GM19035 (cell line): ENCODE data around the gene MAP3K2.
"Not testable (repeated sequence)": the region's sequence is repeated elsewhere in the genome, so short reads cannot be mapped to it uniquely, and the experiment has no call there.

Experiments used
- ATAC-seq: cut with Tn5 transposase; IDR thresholded peaks from one replicate; pipeline ENCODE4 v1.9.1; 2021; ENCODE audit not compliant: unreplicated experiment

The MAP3K2 gene

DNA sequence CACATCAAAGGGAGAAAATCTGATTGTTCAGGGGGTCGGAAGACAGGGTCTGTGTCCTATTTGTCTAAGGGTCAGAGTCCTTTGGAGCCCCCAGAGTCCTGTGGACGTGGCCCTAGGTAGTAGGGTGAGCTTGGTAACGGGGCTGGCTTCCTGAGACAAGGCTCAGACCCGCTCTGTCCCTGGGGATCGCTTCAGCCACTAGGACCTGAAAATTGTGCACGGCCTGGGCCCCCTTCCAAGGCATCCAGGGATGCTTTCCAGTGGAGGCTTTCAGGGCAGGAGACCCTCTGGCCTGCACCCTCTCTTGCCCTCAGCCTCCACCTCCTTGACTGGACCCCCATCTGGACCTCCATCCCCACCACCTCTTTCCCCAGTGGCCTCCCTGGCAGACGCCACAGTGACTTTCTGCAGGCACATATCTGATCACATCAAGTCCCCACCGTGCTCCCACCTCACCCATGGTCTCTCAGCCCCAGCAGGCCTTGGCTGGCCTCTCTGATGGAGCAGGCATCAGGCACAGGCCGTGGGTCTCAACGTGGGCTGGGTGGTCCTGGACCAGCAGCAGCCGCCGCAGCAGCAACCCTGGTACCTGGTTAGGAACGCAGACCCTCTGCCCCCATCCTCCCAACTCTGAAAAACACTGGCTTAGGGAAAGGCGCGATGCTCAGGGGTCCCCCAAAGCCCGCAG is 34.2 kb upstream of the MAP3K2 start:
- ATAC-seq, result no peak

DNA sequence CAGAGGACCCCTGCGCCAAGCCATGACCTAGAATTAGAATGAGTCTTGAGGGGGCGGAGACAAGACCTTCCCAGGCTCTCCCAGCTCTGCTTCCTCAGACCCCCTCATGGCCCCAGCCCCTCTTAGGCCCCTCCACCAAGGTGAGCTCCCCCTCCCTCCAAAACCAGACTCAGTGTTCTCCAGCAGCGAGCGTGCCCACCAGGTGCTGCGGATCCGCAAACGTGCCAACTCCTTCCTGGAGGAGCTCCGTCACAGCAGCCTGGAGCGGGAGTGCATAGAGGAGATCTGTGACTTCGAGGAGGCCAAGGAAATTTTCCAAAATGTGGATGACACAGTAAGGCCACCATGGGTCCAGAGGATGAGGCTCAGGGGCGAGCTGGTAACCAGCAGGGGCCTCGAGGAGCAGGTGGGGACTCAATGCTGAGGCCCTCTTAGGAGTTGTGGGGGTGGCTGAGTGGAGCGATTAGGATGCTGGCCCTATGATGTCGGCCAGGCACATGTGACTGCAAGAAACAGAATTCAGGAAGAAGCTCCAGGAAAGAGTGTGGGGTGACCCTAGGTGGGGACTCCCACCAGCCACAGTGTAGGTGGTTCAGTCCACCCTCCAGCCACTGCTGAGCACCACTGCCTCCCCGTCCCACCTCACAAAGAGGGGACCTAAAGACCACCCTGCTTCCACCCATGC is 33.5 kb upstream of the MAP3K2 start:
- no peak for ATAC-seq

DNA sequence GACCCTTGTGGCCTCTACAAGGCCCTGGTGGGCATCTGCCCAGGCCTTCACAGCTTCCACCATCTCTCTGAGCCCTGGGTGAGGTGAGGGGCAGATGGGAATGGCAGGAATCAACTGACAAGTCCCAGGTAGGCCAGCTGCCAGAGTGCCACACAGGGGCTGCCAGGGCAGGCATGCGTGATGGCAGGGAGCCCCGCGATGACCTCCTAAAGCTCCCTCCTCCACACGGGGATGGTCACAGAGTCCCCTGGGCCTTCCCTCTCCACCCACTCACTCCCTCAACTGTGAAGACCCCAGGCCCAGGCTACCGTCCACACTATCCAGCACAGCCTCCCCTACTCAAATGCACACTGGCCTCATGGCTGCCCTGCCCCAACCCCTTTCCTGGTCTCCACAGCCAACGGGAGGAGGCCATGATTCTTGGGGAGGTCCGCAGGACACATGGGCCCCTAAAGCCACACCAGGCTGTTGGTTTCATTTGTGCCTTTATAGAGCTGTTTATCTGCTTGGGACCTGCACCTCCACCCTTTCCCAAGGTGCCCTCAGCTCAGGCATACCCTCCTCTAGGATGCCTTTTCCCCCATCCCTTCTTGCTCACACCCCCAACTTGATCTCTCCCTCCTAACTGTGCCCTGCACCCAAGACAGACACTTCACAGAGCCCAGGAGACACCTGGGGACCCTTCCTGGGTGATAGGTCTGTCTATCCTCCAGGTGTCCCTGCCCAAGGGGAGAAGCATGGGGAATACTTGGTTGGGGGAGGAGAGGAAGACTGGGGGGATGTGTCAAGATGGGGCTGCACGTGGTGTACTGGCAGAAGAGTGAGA is 32.5 kb upstream of the MAP3K2 start:
- ATAC-seq, result no peak

DNA sequence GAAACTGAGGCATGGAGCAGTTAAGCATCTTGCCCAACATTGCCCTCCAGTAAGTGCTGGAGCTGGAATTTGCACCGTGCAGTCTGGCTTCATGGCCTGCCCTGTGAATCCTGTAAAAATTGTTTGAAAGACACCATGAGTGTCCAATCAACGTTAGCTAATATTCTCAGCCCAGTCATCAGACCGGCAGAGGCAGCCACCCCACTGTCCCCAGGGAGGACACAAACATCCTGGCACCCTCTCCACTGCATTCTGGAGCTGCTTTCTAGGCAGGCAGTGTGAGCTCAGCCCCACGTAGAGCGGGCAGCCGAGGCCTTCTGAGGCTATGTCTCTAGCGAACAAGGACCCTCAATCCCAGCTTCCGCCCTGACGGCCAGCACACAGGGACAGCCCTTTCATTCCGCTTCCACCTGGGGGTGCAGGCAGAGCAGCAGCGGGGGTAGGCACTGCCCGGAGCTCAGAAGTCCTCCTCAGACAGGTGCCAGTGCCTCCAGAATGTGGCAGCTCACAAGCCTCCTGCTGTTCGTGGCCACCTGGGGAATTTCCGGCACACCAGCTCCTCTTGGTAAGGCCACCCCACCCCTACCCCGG is 31.8 kb upstream of the MAP3K2 start:
- ATAC-seq, result no peak

DNA sequence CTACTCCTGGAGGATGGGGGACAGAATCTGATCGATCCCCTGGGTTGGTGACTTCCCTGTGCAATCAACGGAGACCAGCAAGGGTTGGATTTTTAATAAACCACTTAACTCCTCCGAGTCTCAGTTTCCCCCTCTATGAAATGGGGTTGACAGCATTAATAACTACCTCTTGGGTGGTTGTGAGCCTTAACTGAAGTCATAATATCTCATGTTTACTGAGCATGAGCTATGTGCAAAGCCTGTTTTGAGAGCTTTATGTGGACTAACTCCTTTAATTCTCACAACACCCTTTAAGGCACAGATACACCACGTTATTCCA is 31.3 kb upstream of the MAP3K2 start:
- no peak for ATAC-seq

DNA sequence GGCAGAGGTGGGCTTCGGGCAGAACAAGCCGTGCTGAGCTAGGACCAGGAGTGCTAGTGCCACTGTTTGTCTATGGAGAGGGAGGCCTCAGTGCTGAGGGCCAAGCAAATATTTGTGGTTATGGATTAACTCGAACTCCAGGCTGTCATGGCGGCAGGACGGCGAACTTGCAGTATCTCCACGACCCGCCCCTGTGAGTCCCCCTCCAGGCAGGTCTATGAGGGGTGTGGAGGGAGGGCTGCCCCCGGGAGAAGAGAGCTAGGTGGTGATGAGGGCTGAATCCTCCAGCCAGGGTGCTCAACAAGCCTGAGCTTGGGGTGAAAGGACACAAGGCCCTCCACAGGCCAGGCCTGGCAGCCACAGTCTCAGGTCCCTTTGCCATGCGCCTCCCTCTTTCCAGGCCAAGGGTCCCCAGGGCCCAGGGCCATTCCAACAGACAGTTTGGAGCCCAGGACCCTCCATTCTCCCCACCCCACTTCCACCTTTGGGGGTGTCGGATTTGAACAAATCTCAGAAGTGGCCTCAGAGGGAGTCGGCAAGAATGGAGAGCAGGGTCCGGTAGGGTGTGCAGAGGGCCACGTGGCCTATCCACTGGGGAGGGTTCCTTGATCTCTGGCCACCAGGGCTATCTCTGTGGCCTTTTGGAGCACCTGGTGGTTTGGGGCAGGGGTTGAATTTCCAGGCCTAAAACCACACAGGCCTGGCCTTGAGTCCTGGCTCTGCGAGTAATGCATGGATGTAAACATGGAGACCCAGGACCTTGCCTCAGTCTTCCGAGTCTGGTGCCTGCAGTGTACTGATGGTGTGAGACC is 30.7 kb upstream of the MAP3K2 start, which contains the start of gene PROC:
Gene PROC (plus strand): TSS at position 128 of the 812 bp plus-strand sequence. CDS start 1,516 bp downstream, outside the sequence.
- no peak for ATAC-seq

DNA sequence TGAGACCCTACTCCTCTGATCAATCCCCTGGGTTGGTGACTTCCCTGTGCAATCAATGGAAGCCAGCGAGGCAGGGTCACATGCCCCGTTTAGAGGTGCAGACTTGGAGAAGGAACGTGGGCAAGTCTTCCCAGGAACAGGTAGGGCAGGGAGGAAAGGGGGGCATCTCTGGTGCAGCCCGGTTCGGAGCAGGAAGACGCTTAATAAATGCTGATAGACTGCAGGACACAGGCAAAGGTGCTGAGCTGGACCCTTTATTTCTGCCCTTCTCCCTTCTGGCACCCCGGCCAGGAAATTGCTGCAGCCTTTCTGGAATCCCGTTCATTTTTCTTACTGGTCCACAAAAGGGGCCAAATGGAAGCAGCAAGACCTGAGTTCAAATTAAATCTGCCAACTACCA is 29.6 kb upstream of the MAP3K2 start:
- ATAC-seq, result no peak

DNA sequence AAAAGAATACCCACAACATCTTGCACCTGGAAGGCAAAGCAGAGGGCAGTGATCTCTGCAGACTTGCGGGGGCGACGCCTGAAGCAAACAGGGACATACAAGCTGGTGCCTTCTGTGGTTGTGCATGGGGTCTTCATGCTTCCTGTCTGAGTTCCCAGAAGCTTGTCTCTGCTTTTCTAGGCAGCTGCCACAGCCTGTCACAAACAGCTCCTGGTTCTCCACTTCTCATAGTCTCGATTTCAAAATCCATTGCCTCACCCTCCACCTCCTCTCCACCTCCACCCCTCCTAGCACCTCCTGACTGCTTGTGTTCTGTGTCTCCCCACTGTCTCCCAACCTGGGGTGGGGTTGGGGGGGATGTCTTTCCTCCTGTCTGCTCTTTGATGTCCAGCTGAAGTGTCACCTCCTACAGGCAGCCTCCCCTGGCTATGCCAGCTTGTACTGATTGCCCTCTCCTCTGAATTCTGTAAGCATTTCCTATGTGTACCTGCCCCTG is 28.8 kb upstream of the MAP3K2 start:
- peak; percentile 9 for ATAC-seq

DNA sequence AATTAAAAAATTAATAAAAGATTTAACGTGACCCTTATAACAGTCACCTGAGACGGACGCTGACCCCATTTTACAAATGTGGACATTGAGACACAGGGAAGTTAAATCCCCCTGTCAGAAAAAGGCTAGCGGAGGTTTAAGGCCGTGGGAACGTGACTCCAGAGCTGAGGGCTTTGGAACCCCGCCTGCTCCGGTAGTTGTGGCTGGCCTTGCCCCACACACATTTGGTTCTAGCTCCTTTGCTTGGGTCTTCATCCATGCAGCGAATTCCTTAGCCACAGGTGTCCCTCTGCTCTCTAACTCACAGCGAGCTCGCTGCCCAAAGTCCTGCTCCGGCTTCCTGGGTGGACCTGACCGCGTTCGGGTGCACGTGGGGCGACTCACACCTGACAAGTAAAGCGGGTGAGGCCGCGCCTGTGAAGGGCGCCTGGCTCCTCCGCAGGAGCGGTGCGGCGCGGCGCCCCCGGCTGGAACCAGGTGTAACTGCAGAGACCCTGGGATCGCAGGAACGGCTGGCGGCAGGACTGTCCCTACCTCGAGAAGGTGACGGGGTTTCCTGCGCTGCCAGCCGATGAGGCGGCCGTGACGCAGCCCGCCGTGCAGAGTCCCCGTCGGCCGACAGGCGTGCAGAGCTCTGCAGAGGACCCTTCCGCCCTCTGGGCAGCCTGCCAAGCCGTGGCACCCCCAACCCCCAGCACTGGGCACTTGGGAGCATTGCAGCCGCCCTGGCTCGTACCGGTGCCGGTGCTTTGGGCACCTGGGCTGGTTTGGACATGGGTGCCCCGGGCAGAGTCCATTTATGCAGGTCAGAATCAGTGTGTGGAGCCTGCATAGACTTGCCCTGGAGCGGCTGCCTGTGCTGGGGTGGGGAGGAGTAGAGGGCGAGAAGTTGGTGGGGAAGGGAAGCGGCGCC is 28.1 kb upstream of the MAP3K2 start:
- peak; percentile 58 for ATAC-seq

DNA sequence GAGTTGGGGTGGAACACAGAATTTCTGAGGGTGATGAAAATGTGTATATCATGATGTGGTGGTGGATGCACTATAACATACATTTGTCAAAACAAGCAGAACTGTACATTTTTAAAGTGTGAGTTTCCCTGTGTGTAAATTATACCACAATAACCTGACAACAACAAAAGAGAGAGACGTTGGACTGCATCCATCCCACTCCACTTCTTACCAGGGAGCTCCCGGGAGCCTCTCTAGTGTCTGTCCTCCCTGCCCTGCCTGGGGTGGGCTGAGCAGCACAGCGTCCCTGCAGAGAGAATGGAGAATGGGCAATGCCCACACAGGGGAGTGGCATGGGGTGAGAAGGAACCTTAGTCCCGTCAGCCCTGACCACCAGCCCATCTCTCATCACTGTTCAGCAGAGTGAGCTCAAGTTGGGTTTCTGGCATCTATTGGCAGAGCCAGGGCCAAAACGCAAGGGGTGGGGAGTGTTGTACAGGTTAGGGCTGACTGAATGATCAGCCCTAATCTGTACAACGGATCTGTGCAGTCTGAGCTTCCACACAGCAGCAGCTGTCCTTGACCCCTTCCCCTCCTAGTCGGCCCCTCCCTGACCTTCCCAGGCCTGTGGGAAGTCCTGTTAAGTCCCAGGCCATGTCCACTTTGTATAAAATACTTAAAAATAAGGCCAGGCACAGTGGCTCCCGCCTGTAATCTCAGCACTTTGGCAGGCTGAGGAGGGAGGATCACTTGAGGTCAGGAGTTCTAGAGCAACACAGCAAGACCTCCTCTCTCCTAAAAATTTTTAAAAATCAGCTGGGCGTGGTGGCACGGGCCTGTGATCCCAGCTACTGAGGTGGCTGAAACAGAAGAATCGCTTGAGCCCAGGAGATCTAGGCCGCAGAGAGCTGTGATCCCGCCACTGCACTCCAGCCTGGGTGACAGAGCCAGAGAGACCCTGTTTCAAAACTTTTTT is 27.1 kb upstream of the MAP3K2 start:
- ATAC-seq, result no peak

DNA sequence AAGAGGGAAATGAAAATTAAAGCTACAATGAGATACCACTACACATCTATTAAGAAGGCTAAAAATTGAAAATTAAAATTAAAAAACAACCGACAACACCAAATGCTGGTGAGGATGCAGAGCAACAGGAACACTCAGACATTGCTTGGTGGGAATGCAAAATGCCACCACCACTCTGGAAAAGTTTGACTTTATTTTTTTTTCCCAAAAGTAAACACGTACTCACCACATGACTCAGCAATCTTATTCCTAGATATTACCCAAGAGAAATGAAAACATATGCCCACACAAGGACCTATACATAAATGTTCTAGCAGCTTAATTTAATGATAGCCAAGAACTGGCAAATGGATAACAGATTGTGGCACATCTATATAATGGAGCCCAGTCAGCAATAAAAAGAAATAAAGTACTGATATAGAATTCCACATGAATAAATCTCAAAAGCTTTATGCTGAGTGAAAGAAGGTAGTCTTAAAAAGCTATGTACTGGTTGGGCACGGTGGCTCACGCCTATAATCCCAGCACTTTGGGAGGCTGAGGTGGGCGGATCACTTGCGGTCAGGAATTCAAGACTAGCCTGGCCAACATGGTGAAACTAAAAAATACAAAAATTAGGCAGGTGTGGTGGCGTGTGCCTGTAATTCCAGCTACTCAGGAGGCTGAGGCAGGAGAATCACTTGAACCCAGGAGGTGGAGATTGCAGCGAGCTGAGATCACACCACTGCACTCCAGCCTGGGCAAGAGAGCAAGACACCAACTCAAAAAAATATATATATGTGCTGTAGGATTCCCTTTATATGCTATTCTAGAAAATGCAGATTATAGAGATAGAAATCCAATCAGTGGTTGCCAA is 26.2 kb upstream of the MAP3K2 start:
- no peak for ATAC-seq

DNA sequence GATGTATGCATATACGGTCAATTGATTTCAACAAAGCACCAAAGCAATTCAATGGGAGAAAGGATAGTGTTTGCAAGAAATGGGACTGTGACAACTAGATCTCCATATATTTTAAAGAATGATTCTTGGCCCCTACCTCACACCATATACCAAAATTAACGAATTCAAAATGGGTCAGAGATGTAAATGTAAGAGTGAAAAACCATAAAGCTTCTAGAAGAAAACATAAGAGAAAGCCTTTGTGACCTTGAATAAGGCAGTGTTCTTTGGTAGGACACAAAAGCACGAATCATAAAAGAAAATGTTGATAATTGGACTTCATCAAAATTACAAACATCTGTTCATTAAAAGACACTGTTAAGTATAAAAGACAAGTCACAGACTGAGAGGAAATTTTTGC is 25.4 kb upstream of the MAP3K2 start:
- no peak for ATAC-seq

DNA sequence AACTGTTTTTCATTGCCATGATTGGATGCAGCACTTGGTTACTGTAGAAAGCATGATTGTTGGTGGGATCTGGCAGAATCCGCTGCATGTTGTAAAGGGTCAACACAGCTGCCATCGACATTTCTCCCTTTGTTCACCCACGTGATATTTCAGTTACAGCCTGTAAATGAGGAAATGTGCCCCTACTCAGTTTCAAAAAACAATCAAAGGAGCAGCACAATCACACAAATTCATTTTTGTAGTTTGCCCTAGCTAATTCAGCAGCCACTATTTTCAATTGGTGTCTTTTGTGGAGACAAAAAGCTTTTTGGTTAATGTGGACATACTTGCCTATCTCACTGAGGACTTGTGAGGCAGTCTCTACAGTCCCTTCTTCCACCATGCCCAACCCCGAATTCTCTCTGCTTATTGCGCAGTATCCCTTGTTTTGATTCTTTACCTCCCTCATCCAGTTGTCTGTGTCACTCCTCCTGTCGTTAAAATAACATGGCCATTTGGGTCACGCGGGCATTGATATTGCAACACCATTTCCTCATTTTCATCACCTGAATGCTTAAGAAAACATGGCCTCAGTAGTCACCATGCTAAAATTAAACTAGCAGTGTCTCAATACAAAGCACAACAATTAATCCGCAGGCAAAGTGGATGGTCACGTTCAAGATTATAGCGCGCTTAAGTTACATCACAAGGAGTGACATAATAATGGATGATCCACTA is 24.0 kb upstream of the MAP3K2 start:
- no peak for ATAC-seq

DNA sequence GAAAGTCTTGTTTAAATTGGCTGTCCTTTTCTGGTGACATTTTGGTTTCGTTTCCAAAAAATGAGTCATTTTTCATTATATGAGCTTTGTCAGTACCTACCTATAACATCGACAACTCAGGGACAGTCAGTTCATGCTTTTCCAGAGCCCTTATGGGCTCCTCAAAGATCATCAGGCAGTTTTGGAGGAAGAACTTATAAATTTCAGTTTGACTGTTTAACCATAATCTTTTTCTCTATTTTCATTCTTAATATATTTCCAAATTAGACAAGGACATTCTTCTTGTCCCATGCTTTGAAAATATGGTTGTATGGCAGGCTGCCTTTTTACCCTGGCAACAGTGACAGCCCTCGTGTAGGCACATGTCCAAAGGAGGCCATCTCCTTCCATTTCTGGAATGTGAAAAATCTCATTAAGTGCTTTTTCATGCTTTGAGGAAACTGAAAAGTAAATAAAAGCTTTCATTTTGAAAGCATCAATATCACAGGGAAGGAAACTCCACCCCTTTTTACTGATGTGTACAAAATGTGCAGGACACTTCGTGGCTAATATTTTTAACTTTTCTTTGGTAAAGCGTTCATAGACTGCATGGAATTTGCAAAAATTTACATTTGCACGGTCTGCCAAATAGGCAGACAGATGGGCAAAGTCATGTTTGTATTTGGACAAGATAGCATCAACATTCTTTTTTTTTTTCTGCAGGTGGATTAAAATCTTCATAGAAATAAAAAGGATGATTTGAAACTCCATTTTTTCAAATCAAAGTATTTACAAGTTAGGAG is 23.3 kb upstream of the MAP3K2 start:
- ATAC-seq, result peak; percentile 40

DNA sequence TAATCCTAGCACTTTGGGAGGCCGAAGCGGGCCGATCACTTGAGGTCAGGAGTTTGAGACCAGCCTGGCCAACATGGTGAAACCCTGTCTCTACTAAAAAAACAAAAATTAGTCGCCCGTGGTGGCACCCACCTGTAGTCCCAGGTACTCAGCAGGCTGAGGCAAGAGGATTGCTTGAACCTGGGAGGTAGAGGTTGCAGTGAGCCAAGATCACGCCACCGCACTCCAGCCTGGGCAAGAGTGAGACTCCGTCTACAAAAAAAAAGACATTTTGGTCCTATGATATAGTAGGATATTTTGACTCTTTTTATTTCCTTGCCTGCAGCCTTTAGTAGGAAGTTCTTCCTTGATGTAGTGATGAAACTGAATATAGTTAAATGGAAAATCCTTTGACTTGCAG is 21.9 kb upstream of the MAP3K2 start:
- ATAC-seq, result not testable (repeated sequence)

DNA sequence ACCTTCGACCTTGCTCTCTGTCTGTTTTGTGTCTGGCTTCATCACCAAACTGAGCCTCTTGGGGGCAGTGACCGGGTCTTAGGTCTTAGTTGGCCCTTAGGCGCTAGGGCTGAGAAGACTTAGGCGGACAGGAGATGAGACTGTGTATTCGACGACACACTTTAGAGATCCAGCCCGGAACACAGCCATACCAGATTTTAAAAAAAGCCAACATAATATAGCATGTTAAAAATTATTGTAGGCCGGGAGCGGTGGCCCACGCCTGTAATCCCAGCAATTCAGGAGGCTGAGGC is 21.0 kb upstream of the MAP3K2 start:
- no peak for ATAC-seq
